Measurements from ENCODE around the gene RNPEPL1.

Gene RNPEPL1

DNA sequence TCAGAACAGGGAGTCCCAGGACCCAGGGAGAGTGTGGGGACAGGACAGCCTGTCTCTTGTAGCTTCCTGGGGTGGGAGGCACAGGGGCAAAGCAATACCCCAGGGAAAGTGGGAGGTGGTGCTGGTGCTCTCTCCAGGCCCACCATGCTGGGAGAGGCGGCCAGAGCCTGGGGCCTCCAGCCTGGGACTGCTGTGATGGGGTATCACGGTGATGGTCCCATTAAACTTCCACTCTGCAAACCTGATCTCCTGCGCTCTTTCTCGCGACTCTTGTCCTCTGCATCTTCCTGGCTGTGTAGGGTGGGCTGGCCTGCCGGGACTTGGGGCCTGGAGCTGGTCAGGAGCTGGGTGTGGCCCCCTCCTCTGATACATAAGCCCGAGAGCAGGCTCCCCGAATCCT lies 10.2 kb downstream of the RNPEPL1 start:
- DNase-seq: no peak

DNA sequence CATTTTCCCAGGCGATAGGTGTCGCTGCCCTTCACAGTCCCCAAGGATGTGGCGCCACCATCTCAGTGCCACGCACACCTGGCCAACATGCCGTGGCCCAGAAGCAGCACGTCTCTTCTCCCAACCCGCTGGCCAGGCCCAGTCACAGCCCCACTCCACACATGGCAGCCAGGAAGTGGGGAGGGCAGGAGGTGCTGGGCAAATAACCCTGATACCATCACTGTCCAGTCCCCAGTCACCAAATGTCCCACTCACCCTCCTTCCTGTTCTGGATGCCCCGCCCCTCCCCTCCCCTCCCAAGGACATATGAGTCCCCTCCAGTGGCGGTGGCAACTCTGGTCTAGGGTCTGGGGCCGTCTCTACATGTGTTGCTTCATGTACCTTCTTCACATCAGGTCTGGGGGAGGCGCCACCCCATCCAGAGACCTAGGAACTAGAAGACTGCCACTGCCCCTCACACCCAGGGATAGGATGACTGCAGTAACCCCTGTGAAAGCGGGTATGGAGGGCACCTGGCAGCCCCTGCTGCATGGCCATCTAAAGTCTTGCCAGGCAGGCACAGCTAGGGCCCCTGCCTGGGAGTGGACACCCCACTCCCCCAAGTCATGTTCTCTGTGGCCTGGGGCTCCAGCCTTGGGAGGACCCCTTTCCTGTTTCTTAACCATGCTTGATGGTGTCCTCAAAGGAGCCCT lies 10.9 kb downstream of the RNPEPL1 start:
- DNase-seq: no peak

DNA sequence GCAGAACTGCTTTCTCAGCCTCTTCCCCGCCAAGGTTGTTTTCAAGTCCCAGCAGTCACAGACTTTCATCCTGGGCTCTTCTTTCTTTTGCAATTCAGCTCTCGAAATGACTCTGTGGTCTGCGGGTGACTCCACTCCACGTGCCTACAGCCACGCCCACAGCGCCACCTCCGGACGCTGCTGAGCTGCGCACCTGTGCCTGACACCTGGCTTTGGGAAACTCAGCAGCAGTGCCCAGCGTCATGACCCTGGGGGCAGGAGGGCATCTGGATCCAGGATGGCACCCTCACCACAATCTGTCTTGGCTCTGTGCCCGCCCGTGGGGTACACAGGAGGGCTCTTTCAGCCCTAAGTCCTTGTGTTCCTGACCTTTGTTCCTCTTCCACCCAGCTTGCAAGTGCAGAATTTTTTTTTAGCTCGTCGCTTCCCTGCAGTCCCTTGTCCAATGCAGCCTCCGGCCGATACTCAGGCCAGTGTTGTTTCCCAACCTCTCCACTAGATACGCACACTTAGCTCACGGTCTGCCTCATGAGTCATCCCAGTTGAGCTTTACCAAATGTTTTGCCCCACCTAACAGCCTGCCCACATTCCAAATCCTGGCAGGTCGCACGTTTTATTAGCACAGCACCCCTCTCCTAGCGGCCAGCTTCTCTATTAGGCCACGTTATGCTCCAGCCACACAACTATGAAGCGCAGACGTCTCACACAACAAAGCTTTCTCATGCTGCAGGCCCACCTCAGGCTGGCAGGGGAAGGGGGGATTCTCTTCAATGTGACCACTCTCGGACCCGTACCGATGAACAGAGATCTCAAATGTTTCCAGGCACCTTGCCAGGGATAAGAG lies 11.7 kb downstream of the RNPEPL1 start:
- peak; percentile 90 for DNase-seq

DNA sequence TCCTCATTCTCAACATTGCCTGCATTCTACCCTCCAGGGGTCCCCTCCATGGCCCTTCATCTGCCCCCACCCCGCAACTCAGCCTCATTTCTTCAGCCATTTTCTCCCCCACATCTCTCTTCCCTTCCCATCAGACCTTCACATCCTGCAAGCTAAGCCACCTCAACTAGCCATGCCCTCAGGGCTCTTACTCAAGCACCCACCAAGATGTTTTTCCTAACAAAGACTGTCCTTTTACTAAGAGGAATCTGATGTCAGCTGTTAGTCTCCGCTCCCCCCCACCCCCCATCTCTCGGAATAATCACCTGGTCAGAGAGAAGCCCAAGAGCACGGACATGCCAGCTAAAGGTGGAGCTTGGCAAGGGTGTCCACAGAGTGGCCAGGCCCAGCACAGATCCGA lies 13.5 kb downstream of the RNPEPL1 start:
- no peak for DNase-seq

DNA sequence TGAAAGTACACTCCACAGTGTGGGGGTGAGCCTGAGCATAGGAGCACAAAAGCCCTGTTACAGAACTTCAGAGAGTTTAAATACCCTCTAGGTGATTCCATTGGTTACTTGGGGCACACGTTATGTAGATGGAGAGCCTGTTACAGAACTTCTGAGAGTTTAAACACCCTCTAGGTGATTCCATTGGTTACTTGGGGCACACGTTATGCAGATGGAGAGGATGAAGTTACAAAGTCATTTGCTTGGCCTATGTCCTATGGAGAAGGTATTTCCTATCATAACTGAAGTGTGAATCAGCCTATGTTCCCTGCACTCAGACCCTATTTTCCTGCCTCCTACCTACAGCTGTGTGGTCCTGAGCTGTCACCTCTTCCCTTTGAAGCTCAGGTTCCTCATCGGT lies 14.5 kb downstream of the RNPEPL1 start:
- DNase-seq: no peak

DNA sequence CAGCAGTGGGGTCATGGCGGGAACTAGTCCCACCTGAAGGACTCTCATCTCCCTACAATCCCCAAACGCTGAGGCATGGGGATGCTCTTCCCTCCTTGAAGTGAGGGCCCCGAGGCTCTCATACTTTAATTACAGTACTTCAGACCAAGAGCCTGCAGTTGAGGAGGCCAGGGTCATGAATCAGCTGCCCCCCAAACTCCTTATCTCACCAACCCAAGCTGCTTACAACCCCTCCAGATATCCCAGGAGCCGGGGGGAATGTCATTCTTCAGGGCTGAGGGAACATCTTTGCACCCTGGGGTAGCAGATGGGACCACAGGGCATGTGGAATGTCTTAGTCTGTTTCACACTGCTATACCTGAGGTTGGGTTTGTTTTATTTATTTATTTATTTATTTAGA lies 15.5 kb downstream of the RNPEPL1 start:
- DNase-seq: no peak

DNA sequence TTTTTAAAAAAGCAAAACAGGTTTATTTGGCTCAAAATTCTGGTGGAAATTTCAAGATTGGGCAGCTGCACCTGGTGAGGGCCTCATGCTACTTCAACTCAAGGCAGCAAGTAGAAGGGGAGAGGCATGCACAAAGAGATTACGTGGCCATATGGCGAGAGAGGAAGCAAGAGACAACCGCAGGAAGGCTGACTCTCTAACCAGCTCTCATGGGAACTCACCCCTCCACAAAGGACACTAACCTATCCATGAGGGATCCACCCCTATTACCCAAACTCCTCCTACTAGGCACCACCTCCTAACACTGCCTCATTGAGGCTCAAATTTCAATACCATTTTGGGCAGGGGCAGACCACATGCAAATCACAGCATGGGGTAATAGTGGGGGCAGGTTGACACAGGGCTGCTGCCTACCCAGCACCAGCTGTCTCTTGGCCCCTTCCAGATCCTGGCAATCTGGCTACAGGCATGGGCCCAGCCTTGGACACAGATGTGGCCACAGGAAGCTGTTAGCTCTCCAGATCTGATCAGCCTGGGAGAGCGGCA lies 16.3 kb downstream of the RNPEPL1 start:
- DNase-seq: peak; percentile 99

DNA sequence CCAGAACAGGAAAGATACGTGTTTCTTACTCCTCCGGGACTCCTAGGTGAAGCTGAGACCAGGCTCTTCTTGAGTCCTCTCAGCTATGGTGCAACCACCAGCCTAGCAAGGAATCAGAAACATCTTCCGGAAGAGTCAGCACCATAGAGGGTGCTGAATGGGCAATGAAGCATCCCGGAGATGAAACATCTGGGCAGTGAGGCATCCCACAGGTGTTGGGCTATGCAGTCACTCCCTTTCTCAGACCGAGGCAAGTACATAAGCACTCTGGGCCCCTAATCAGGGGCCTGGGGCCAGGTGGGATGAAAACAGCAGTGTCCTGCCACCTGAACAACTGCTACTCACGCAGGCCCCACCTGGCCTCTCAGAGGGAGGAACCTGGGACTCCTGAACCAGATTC lies 16.8 kb downstream of the RNPEPL1 start:
- peak; percentile 28 for DNase-seq

DNA sequence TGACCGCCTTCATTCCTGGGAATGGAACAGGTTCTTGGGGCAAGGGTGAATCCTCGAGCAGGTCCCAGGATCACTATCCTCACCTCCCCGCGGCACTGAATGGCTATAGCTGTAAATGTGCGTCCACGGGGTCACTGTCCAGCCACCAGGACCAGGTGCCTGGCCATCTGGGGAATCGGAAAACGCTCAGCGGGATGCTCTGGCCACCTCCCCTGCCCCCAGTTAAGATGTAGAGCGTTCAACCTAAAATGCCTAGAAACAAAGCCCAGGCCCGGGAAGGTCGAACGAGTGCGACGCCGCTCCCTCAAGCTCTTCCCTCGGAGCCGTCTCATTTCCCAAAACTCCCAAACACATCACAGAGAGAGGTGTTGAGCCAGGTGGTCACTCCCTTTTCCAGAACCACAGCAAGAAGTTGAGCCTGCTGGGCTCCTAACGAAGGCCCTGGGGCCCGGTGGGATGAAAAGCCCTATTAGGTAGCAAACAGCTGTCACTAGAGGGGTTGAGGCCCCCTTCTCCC lies 17.5 kb downstream of the RNPEPL1 start:
- no peak for DNase-seq

DNA sequence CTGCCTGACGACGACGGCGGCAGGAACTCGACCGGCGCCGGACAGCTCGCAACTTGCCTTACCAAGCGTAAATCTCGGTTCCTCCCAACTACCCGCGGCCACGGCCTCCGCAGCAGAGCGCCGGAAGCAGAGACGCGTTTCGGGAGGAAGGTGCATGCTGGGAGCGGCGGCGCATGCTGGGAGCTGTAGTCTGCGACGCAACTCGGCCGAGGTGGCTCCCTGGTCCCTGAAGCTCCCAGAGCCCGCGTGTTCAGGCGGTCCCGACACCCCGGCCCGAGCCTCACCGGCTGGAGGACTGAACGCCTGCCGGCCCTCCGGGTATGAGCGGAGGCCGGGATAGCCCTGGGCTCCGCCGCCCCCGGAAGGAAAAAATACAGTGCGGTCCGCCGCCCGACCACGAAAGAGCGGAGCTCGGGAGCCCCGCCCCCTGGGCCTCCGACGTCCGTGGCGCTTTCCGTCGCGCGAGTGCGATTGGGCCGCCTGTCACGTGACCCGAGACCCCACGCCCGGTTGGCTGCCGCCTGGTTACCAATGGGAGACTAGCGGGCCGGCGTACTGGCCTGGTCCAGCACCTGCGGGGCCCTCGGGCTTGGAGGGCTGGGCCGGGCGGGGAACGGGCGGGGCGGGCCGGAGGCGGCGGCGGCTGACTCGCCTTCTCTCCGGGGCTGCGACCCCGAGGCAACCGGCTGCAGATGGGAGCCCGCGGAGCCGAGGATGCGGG lies 18.1 kb downstream of the RNPEPL1 start, which contains the start of gene CAPN10:
CAPN10 (plus strand) TSS at position 537 of the 721 bp plus-strand sequence; CDS start at position 715, 178 bp downstream.
- peak; percentile 74 for DNase-seq

DNA sequence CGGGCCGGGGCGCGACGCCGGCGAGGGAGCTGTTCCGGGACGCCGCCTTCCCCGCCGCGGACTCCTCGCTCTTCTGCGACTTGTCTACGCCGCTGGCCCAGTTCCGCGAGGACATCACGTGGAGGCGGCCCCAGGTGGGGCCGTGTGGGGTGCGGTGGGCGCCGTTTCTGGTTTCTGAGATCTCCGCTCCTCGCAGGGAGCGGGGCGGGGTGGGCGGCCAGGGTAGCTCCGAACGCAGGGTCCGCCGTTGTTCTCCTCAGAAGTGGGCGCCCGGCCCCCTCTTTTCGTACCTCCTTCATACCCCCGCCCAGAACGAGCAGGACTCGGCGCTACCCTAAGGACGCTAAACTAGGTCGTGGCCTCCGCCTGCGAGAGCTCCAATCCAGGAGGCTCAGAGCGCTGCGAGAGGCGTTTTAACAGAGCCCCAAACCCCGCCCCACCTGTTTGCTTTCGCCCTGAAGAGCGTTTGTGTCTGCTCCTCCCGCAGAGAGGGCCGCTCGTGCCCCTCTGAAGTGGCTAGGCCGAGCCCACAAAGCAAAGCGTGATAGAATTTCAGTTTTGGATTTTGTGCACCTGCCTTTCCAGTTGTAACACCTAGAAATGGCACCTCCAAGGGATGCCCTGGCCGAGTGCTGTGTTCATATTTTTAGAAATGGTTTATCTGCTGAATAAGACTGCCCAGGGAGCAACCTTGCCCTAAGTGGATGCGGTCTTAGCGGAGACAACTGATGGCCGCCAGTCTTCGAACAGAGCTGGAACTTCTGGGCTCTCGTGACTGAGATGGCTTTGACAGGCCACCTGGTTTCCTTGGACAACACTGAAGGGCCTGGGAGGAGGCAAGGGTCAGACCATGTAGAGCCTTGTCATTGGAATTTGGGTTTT lies 18.9 kb downstream of the RNPEPL1 start:
- no peak for DNase-seq

DNA sequence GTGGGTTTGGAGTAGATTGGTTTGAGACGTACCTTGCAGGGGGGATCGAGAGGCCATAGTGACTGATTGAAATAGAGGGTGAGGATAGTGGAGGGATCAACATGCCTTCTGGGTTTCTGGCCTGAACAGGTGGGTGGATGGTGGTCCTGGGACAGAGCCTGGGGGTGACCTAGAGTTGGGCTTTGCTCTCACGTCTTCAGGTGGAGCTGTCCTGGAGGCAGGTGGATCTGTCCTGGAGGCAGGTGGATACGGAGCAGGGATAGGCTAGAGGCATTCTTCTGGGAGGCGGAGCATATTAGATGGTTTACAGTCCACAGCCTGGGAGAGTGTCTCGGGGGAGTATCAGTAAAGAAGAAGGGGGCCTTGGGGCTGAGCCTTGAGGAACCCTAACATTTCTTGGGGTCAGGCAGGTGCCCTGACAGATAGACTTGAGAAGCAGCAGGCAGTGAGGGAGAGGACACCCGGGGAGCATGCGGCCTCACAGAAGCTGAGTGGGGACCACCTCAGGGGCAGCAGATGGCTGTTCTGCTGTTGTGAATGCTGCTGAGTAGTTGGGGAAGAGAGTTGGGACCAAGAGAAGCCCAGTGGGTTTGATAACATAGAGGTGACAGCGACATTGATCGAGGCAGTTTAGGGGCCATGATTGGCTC lies 19.8 kb downstream of the RNPEPL1 start:
- no peak for DNase-seq

DNA sequence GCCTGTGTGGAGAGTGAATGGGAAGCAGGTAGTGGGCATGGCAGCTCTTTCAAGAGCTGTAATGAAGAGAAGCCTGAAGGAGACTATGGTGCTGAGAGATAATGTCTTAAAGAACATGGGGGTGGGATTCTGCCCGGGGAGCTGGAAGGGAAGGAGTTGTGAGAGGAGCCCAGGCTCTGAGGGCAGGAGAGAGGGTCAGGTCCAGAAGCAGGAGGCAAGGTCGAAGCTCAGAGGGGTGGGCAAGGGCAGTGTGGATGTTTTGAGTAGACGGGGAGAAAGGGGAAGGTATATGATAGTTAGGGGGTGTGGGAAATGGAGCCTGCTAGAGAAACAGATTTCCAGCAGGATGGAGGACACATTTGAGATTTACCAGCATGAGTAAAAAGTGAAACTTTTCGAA lies 20.4 kb downstream of the RNPEPL1 start:
- no peak for DNase-seq

DNA sequence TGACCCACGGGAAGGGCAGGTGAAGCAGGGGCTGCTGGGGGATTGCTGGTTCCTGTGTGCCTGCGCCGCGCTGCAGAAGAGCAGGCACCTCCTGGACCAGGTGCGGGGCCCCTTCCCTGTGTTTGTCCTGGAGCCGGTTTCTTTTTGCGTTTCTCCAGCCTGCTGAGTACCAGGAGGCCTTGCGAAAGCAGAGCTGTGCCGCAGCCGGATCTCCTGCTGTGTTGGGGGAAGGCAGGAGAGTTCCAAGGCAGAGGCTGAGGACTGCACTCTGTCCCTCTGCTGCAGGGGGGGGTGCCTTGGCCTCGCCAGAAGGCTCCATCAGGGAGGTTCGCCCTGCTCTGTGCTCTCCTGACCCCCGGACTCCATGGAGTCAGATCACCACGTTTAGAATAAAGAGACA lies 21.1 kb downstream of the RNPEPL1 start:
- DNase-seq: no peak

DNA sequence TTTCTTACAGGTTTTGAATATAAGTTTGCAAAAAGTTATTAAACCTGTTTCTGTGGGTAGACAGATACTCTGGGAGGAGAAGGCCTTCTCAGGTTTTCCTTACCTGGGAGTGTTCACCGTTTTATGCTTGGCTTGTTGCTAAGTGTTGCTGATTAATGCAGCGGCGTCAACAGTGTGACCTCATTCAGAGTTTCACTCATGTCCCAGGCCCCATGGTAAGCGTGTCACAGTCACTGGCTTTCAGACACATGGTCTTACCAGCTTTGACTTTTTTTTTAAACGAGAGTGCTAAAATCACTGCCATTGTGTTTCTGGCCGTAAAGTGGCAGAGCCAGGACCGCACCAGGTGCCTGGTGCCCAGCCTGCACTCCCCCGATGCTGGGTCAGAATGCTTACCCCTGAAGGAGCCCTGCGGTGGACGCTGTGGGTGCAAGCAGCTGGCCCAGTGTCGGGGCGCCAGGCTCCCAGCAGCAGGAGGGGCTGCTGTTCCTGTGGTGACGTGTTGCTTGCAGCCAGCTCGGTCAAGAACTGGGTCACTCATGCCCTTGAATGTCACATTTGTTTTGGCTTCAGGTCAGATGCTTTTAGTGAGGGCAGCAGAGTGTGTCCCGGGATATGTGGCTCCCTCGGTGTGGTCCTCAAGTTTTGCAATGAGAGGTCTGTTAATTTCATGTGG lies 21.7 kb downstream of the RNPEPL1 start:
- DNase-seq: no peak

DNA sequence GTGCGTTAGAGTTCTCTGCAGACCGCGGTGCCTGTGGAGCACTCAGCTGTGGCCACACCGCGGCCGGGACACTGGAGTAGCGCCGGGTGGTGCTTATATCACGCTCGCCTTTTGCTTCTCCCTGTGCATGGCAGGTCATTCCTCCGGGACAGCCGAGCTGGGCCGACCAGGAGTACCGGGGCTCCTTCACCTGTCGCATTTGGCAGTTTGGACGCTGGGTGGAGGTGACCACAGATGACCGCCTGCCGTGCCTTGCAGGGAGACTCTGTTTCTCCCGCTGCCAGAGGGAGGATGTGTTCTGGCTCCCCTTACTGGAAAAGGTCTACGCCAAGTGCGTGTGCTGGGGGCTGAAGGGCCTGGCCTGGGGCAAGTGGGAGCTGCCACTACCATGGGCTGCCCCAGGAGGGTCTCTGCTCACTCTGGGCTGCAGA lies 22.4 kb downstream of the RNPEPL1 start:
- no peak for DNase-seq

DNA sequence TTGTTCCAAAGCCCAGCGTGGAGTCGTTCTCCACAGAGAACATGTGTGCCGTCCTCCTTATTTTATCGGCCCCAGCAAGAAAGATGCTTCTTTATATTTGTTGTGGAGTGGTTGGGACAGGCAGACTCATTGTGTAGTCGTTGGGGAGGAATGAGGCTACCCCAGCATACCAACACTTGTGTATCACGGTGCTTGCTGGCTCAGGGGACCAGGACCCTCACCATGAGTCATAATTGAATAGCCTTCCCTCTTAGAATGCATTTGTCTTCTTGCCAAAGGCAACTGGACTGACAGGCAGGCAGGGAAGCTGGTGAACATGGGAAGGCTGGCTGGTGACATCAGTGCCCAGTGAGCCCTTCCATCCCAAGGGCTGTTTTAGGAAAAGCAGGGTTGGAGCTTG lies 22.9 kb downstream of the RNPEPL1 start:
- no peak for DNase-seq

DNA sequence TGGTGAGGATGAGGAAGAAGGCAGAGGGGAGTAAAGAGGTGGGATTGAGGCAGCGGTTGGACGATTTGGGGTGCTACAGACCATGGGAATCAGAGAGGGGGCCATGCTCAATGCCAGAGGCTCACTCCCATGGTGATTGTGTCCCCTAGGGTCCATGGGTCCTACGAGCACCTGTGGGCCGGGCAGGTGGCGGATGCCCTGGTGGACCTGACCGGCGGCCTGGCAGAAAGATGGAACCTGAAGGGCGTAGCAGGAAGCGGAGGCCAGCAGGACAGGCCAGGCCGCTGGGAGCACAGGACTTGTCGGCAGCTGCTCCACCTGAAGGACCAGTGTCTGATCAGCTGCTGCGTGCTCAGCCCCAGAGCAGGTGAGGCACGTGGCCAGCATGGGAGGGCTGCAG lies 23.5 kb downstream of the RNPEPL1 start:
- DNase-seq: no peak

DNA sequence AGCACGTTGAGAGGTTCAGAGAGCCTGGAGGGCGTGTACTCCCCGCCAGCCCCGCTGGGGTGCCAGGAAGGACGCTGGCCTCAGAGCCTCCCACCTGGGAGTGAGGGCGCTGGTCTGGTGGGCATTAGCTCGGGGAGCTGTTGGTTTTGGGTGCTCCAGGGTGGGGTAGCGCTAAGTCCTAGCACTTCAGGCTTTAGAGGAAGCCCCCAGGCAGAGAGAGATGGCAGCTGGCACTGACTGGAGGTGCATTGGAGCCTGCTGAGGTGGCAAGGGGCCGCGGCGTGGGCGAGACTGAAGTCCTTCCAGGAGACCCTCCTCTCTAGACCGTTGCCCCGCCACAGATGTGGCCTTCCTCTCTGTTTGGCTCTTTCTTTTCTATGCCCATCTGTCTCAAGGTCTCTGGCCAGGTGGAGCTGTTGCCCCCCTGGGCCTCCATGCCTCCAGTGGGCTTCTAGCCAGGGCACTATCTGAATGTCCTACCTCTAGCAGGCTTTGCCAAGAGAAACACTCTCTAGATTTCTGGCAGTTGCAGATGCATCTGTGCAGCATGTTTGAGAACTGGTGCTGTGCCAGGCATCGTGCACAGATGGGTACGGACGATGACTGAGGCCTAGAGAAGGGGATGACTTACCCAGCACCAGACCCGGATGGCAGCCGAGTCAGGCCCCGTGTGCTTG lies 24.9 kb downstream of the RNPEPL1 start:
- DNase-seq: no peak
